H1 (cell line): ENCODE data around the gene CHN2. TPM values are rescaled to one million over a fixed set of nuclear protein-coding genes. Genes with fewer than 3 reads are reported as not detected.

ENCODE experiments used
- CTCF ChIA-PET: fragments of 300-600 bp; sonication (Branson Sonifier 250); formaldehyde crosslinking; loops from one replicate; lab custom pipeline; 2021; ENCODE audit not compliant: partially characterized antibody; lab: Charles Lee
- POLR2A ChIA-PET: fragments of 300-600 bp; sonication (Branson Sonifier 250); formaldehyde crosslinking; loops from one replicate; lab custom pipeline; 2021; ENCODE audit warnings: inconsistent platforms; ENCODE audit not compliant: partially characterized antibody; lab: Charles Lee
- DNase-seq, 2 experiments: peaks; one replicate each; pipeline versions ENCODE4 v3.0.0 to v3.0.0-alpha.2; 2010 to 2022; ENCODE audit warnings: low spot score in 2 of 2, low read depth in 1 of 2, mixed read lengths in 1 of 2
- FAIRE-seq: peaks from 2 replicates; lab custom pipeline; 2011; peaks lifted over from hg19 to GRCh38; lab: Jason Lieb, UNC
- H2AFZ ChIP-seq: 2 replicates; pipeline ENCODE4 v1.8.1; 2012; ENCODE audit warnings: low read length, inconsistent platforms
- H2AK5ac ChIP-seq: 2 replicates; pipeline ENCODE4 v1.6.1; 2013; ENCODE audit warnings: low read depth, low read length
- H2BK120ac ChIP-seq: replicated peaks from 2 replicates; pipeline ENCODE3; 2013; ENCODE audit warnings: low read depth, low read length, inconsistent platforms
- H2BK12ac ChIP-seq: 2 replicates; pipeline ENCODE4 v1.6.1; 2013; ENCODE audit warnings: low read depth, low read length
- H2BK15ac ChIP-seq: 2 replicates; pipeline ENCODE4 v1.6.1; 2013; ENCODE audit warnings: low read length
- H2BK20ac ChIP-seq: 2 replicates; pipeline ENCODE4 v1.6.1; 2013; ENCODE audit warnings: low read length
- H2BK5ac ChIP-seq: 2 replicates; pipeline ENCODE4 v1.6.1; 2013; ENCODE audit warnings: low read depth, low read length
- H3K14ac ChIP-seq: 2 replicates; pipeline ENCODE4 v1.6.1; 2013; ENCODE audit warnings: inconsistent platforms; ENCODE audit not compliant: insufficient read length
- H3K18ac ChIP-seq: 2 replicates; pipeline ENCODE4 v1.6.1; 2013; ENCODE audit warnings: low read length; ENCODE audit errors: extremely low read depth
- H3K23ac ChIP-seq: 2 replicates; pipeline ENCODE4 v1.6.1; 2013; ENCODE audit warnings: inconsistent platforms; ENCODE audit not compliant: insufficient read length
- H3K23me2 ChIP-seq: 2 replicates; pipeline ENCODE4 v1.6.1; 2013; ENCODE audit warnings: low read depth, low read length
- H3K27ac ChIP-seq: 2 replicates; pipeline ENCODE4 v1.6.1; 2011; ENCODE audit warnings: low read depth, low read length, inconsistent platforms
- H3K27me3 ChIP-seq, 4 experiments: replicated peaks in 1 of 4; 1 replicate in 1 of 4; 2 replicates in 3 of 4; pipeline versions ENCODE4 v1.6.1 to v1.8.1; 2011 to 2013; ENCODE audit warnings: low read length in 3 of 4, mild to moderate bottlenecking in 3 of 4, inconsistent platforms in 2 of 4, mixed read lengths in 2 of 4, moderate library complexity in 1 of 4; ENCODE audit not compliant: control insufficient read depth in 3 of 4, insufficient read depth in 3 of 4; ENCODE audit errors: extremely low read depth in 1 of 4
- H3K36me3 ChIP-seq, 4 experiments: 2 replicates each; pipeline versions ENCODE4 v1.6.1 to v1.8.1; 2011 to 2013; ENCODE audit warnings: mild to moderate bottlenecking in 4 of 4, low read length in 3 of 4, moderate library complexity in 2 of 4, control low read depth in 1 of 4, inconsistent platforms in 1 of 4; ENCODE audit not compliant: insufficient read depth in 4 of 4, control insufficient read depth in 2 of 4
- H3K4ac ChIP-seq: replicated peaks from 2 replicates; pipeline ENCODE3; 2013; ENCODE audit warnings: low read length, low read depth, mixed read lengths, inconsistent platforms; ENCODE audit not compliant: insufficient read length
- H3K4me1 ChIP-seq, 4 experiments: replicated peaks in 1 of 4; 1 replicate in 1 of 4; 2 replicates in 3 of 4; pipeline versions ENCODE4 v1.6.1 to v1.8.1; 2011 to 2013; ENCODE audit warnings: low read length in 3 of 4, inconsistent platforms in 2 of 4, mixed read lengths in 1 of 4; ENCODE audit not compliant: insufficient read depth in 4 of 4, control insufficient read depth in 3 of 4
- H3K4me2 ChIP-seq, 2 experiments: 2 replicates each; pipeline versions ENCODE4 v1.6.1 to v1.8.1; 2011 to 2013; ENCODE audit warnings: low read depth in 2 of 2, low read length in 2 of 2, control low read depth in 1 of 2, inconsistent platforms in 1 of 2, mild to moderate bottlenecking in 1 of 2; ENCODE audit not compliant: insufficient read depth in 1 of 2
- H3K4me3 ChIP-seq, 4 experiments: fragments of 200-600, 300-600 bp in 1 of 4; sonication (generic), shearing (Covaris generic), sonication (Bioruptor Twin) in 1 of 4; 2 replicates each; pipeline versions ENCODE4 v1.5.1 to v1.8.1; 2011 to 2016; ENCODE audit warnings: low read length in 4 of 4, low read depth in 3 of 4, control low read depth in 2 of 4, inconsistent platforms in 2 of 4, mild to moderate bottlenecking in 2 of 4, mixed read lengths in 1 of 4, moderate library complexity in 1 of 4; ENCODE audit not compliant: insufficient read depth in 2 of 4; ENCODE audit errors: extremely low read depth in 1 of 4
- H3K56ac ChIP-seq: replicated peaks from 2 replicates; pipeline ENCODE3; 2013; ENCODE audit warnings: low read depth, mild to moderate bottlenecking, mixed read lengths, low read length, inconsistent platforms; ENCODE audit not compliant: insufficient read length
- H3K79me1 ChIP-seq: 2 replicates; pipeline ENCODE4 v1.6.1; 2013; ENCODE audit warnings: low read depth, low read length, control low read depth
- H3K79me2 ChIP-seq, 2 experiments: 2 replicates each; pipeline versions ENCODE4 v1.6.1 to v1.8.1; 2012 to 2013; ENCODE audit warnings: low read length in 2 of 2, mild to moderate bottlenecking in 2 of 2, inconsistent platforms in 1 of 2; ENCODE audit not compliant: insufficient read depth in 2 of 2, control insufficient read depth in 1 of 2
- H3K9ac ChIP-seq, 4 experiments: replicated peaks in 1 of 4; 1 replicate in 1 of 4; 2 replicates in 3 of 4; pipeline versions ENCODE4 v1.6.1 to v1.8.1; 2011 to 2013; ENCODE audit warnings: low read depth in 3 of 4, low read length in 3 of 4, control low read depth in 2 of 4, mild to moderate bottlenecking in 2 of 4, moderate library complexity in 2 of 4, inconsistent platforms in 1 of 4; ENCODE audit errors: extremely low read depth in 1 of 4
- H3K9me3 ChIP-seq, 2 experiments: 2 replicates each; pipeline versions ENCODE4 v1.6.1 to v1.8.1; 2012 to 2013; ENCODE audit warnings: mild to moderate bottlenecking in 2 of 2, moderate library complexity in 2 of 2, control low read depth in 1 of 2, inconsistent platforms in 1 of 2, low read depth in 1 of 2, low read length in 1 of 2, mixed read lengths in 1 of 2; ENCODE audit not compliant: insufficient read depth in 2 of 2
- H4K20me1 ChIP-seq, 2 experiments: replicated peaks in 1 of 2; 2 replicates each; pipeline versions ENCODE3 to v1.8.1; 2011 to 2013; ENCODE audit warnings: inconsistent platforms in 2 of 2, low read length in 2 of 2, mild to moderate bottlenecking in 1 of 2; ENCODE audit not compliant: insufficient read depth in 2 of 2, control insufficient read depth in 1 of 2
- H4K5ac ChIP-seq: 2 replicates; pipeline ENCODE4 v1.6.1; 2013; ENCODE audit warnings: low read length, low read depth, mixed read lengths, inconsistent platforms; ENCODE audit not compliant: insufficient read length
- H4K8ac ChIP-seq: 2 replicates; pipeline ENCODE4 v1.8.0; 2013; ENCODE audit warnings: mild to moderate bottlenecking, moderate library complexity, low read length, inconsistent platforms; ENCODE audit not compliant: insufficient read depth; ENCODE audit errors: extremely low read depth
- H4K91ac ChIP-seq: replicated peaks from 2 replicates; pipeline ENCODE3; 2013; ENCODE audit warnings: low read length, mixed read lengths, inconsistent platforms; ENCODE audit not compliant: insufficient read length
- E2F6 ChIP-seq: IDR thresholded peaks from 2 replicates; pipeline ENCODE4 v1.6.1; 2012; ENCODE audit warnings: inconsistent platforms
- GABPA ChIP-seq: IDR thresholded peaks from 2 replicates; pipeline ENCODE4 v1.6.1; 2011; ENCODE audit warnings: mild to moderate bottlenecking, low read length, moderate library complexity, borderline replicate concordance; ENCODE audit not compliant: insufficient read depth
- HDAC2 ChIP-seq, 2 experiments: fragments of 300-600 bp in 1 of 2; sonication (generic) in 1 of 2; IDR thresholded peaks; 2 replicates each; pipeline ENCODE4 v1.6.1; 2011 to 2012; ENCODE audit warnings: low read depth in 2 of 2, low read length in 2 of 2, mild to moderate bottlenecking in 2 of 2, moderate library complexity in 2 of 2, borderline replicate concordance in 1 of 2, inconsistent platforms in 1 of 2
- KDM1A ChIP-seq: fragments of 200-600, 300-600 bp; sonication (generic); IDR thresholded peaks from 2 replicates; pipeline ENCODE4 v1.7.1; 2016; ENCODE audit warnings: mild to moderate bottlenecking, low read length, borderline replicate concordance
- PHF8 ChIP-seq: fragments of 200-600 bp; sonication (generic); conservative IDR thresholded peaks from 2 replicates; pipeline ENCODE4 v1.7.1; 2012; ENCODE audit warnings: low read depth, mild to moderate bottlenecking, inconsistent platforms, low read length, moderate library complexity
- POLR2A ChIP-seq, 2 experiments: IDR thresholded peaks; 1 replicate in 1 of 2; 2 replicates in 1 of 2; pipeline ENCODE4 v1.6.1; 2011; ENCODE audit warnings: low read depth in 2 of 2, low read length in 2 of 2, mild to moderate bottlenecking in 2 of 2; ENCODE audit errors: control extremely low read depth in 1 of 2
- RFX5 ChIP-seq: IDR thresholded peaks from 2 replicates; pipeline ENCODE4 v1.6.1; 2011; ENCODE audit warnings: low read depth, low read length, improper control_type of control experiment, borderline replicate concordance
- TAF7 ChIP-seq: optimal IDR thresholded peaks from 2 replicates; pipeline ENCODE3; 2011; ENCODE audit warnings: low read depth, mild to moderate bottlenecking, inconsistent platforms, low read length, moderate library complexity, borderline replicate concordance
- TEAD4 ChIP-seq: IDR thresholded peaks from 2 replicates; pipeline ENCODE4 v1.6.1; 2012; ENCODE audit warnings: low read depth, low read length, inconsistent platforms, mixed read lengths
- YY1 ChIP-seq: IDR thresholded peaks from 2 replicates; pipeline ENCODE4 v1.6.1; 2011; ENCODE audit warnings: low read depth, mild to moderate bottlenecking, low read length
- polyA plus RNA-seq, 7 experiments: library from polyadenylated mRNA; depleted of rRNA in 3 of 7; stranded (reverse) in 5 of 7; unstranded in 2 of 7; fragments of >200 nt in 5 of 7; fragments of 200-250 nt in 2 of 7; gene quantifications; 1 replicate in 5 of 7; 2 replicates in 1 of 7; 4 replicates in 1 of 7; pipeline versions ENCODE4 v1.2.1 to v1.2.3, GENCODE V29; 2011 to 2013; ENCODE audit warnings: missing spikeins in 2 of 7, mixed read lengths in 2 of 7
- total RNA-seq: library from RNA; stranded (reverse); fragmentation: NEBNext Ultra II Directional; extraction: Animal tissue kit (Norgen Biotek cat#: 25700); gene quantifications from 2 replicates; pipeline ENCODE4 v1.2.1, GENCODE V29; 2021

Gene CHN2
- total and polyA plus RNA-seq, 2 of the 8 experiments (the other 6 are each of a cell fraction or from before 2014, with no cell fraction given), result 2.9 to 4.8 TPM

- ChIA-PET CTCF (interaction anchor here (2.0 to 5.2 kb wide), 3 partner anchors 8 to 172 kb away, joined by 9 to 29 read pairs (median 24); no protein-coding TSS in a partner anchor), POLR2A (interaction anchor here (0.6 to 1.0 kb wide), 3 partner anchors 11 to 36 kb away, joined by 3 to 6 read pairs (median 3); no protein-coding TSS in a partner anchor)
- H3K36me3 ChIP-seq, result no peaks in the 10 kb centered on the region
- H2BK15ac ChIP-seq, result no peak overlapping the region
- no peaks in the 10 kb centered on the region for H3K27me3 ChIP-seq
- no peaks in the 10 kb centered on the region; a peak in 1 of 7 replicates for H3K4me1 ChIP-seq
- H4K20me1 ChIP-seq, result no peaks in the 10 kb centered on the region
- H2BK5ac ChIP-seq, result no peak overlapping the region
- no peak overlapping the region for H4K8ac ChIP-seq
- H2BK12ac ChIP-seq, result no peak overlapping the region
- no peak overlapping the region for H2BK120ac ChIP-seq
- H3K79me2 ChIP-seq, result no peaks in the 10 kb centered on the region
- no peak overlapping the region for H3K18ac ChIP-seq
- H4K91ac ChIP-seq, result no peak overlapping the region
- H3K4ac ChIP-seq, result no peak overlapping the region
- H3K23ac ChIP-seq, result no peak overlapping the region
- H2BK20ac ChIP-seq, result no peak overlapping the region
- no peak overlapping the region for H3K4me3 ChIP-seq
- no peaks in the 10 kb centered on the region for H3K23me2 ChIP-seq
- no peak overlapping the region for H3K9ac ChIP-seq
- H3K9me3 ChIP-seq, result no peaks in the 10 kb centered on the region
- H3K27ac ChIP-seq, result no peak overlapping the region
- no peak overlapping the region for H3K14ac ChIP-seq
- FAIRE-seq, result no peak
- no peak overlapping the region for H4K5ac ChIP-seq
- DNase-seq, result no peak
- no peak overlapping the region for H3K4me2 ChIP-seq
- H2AFZ ChIP-seq, result no peak overlapping the region
- no peaks in the 10 kb centered on the region for H3K79me1 ChIP-seq
- no peak overlapping the region for H2AK5ac ChIP-seq
- H3K56ac ChIP-seq, result no peak overlapping the region
- TF ChIP-seq GABPA, result no peak
- TF ChIP-seq YY1, result no peak
- TF ChIP-seq KDM1A, result no peak
- no peak for TF ChIP-seq POLR2A (IDR thresholded peaks at IDR 0.05; ENCODE audit: control extremely low read depth in 1 of 2, low read depth in 2 of 2, low read length in 2 of 2)
- TF ChIP-seq PHF8, result no peak
- no peak for TF ChIP-seq RFX5
- TF ChIP-seq HDAC2 (IDR thresholded peaks at IDR 0.05; ENCODE audit: borderline replicate concordance in 1 of 2, low read depth in 2 of 2, low read length in 2 of 2), result no peak
- TF ChIP-seq TAF7, result no peak
- no peak for TF ChIP-seq E2F6
- no peak for TF ChIP-seq TEAD4
These were observed 42.1 kb downstream of the CHN2 start for GRCh38 chr7:29236649-29237048.
